ENCODE measurements around the gene SCNN1A. TPM values are rescaled to one million over a fixed set of nuclear protein-coding genes. Genes with fewer than 3 reads are reported as not detected.

Gene SCNN1A
- total and polyA plus RNA-seq, 2 of the 4 experiments (the other 2 are of a cell fraction), result 0.41 TPM; not detected in 1

DNA sequence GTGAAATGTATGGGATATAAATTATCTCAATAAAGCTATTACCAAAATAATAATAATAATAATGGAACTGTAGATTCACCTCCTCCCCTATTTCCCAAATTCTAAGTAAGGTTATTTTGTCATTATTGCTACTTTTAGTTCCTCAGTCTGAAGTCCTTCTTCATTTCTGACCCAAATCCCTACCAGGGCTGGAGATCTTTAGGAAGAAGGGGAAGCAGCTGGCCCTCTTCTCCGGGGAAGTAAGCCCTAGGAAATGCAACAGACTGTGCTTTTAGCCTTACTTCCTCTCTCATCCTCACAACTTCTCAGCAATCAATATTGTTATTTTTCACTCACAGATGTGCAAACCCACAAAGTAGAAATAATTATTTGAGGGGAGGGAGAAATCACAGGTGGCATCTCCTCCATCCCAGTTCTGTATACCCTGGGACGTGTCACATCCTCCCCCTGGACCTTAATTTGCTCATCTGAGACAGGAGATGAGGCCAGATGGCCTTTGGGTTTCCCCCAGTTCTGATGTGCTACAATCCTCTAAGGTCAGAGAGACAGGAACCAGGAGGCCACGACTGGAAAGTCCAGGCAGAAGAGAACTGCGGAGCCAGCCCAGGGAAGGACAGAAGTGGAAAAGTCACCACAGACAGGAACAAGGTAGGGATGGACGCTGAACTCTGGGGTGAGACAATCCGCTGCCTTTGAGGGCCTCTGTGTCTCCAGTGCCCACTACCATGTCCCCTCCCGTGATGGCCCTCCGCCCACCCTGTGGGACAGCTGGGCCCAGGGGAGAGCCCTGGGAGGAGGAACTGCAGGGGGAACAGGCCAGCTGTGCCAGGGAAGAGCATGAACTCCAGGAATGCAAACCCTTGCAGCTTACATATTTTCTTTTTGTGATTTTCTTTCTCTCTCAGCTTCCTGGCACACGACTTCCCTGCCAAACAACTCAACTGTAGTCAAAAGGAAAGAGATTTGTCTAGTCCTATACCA lies 22.9 kb downstream of the SCNN1A start:
- Histone ChIP-seq H3K23ac (ENCODE audit: low read depth, low read length) (no peak overlapping the region), H3K56ac (ENCODE audit: extremely low read depth, insufficient read depth, low read length) (no peak overlapping the region), H2BK20ac (ENCODE audit: low read depth, low read length) (no peak overlapping the region), H3K4me1 (ENCODE audit: control insufficient read depth, insufficient read depth, low read length) (peaks cover 6% of the 10 kb centered on the region), H3K27ac (ENCODE audit: insufficient read depth, low read length) (no peak overlapping the region), H3K27me3 (ENCODE audit: control insufficient read depth, insufficient read depth, low read length) (peaks cover 9% of the 10 kb centered on the region), H2BK120ac (ENCODE audit: low read depth, low read length) (no peak overlapping the region), H3K36me3 (ENCODE audit: control insufficient read depth, insufficient read depth, low read length) (no peaks in the 10 kb centered on the region), H2AK9ac (replicated peaks; ENCODE audit: low read depth, low read length, poor library complexity) (peak overlapping the region; percentile 45), H4K91ac (ENCODE audit: insufficient read depth, low read depth, low read length) (no peak overlapping the region), H3K18ac (ENCODE audit: low read depth, low read length) (no peak overlapping the region), H3K4ac (ENCODE audit: low read depth, low read length) (no peak overlapping the region), H3K4me2 (ENCODE audit: low read depth, low read length) (no peak overlapping the region), H4K20me1 (ENCODE audit: insufficient read depth, low read length) (no peaks in the 10 kb centered on the region), H3K4me3 (ENCODE audit: insufficient read depth, low read depth, low read length) (no peak overlapping the region), H3K14ac (replicated peaks; ENCODE audit: low read depth, low read length) (no peak overlapping the region), H3K9ac (ENCODE audit: low read depth, low read length) (no peak overlapping the region), H2AFZ (replicated peaks; ENCODE audit: low read length, poor library complexity) (peak overlapping the region; percentile 63), H3K9me1 (ENCODE audit: insufficient read depth, low read length) (no peaks in the 10 kb centered on the region), H4K8ac (ENCODE audit: low read depth in 2 of 2, low read length in 2 of 2) (peak overlapping the region in 1 of 2 experiments; percentile 52; a peak in 2 of 4 replicates), H4K5ac (ENCODE audit: low read depth, low read length) (no peak overlapping the region; the same call in 1 of the 2 replicates), H2BK5ac (ENCODE audit: low read depth, low read length, poor library complexity, severe bottlenecking) (no peak overlapping the region), H3K79me1 (ENCODE audit: low read depth in 1 of 2, low read length in 2 of 2) (no peaks in the 10 kb centered on the region), H2AK5ac (ENCODE audit: low read depth, low read length) (peak overlapping the region; percentile 13; the same call in 1 of the 2 replicates), H3K9me3 (ENCODE audit: control insufficient read depth, insufficient read depth, low read length) (no peaks in the 10 kb centered on the region), H2BK15ac (ENCODE audit: low read depth, low read length) (no peak overlapping the region)
- WGBS, 2 experiments (ENCODE audit: extremely low coverage in 2 of 2, insufficient read length in 1 of 2), result 86% methylated on average over 2 of the region's 9 CpGs; no CpG with 5 or more reads in 1 of the 2 experiments
- CTCF ChIA-PET, result interaction anchor here (1.1 kb wide), 1 partner anchor 11 kb away, joined by 4 read pairs; no protein-coding TSS in a partner anchor
- DNase-seq, result no peak
- dilution Hi-C loops (cut with HindIII; ENCODE audit: low sequenced_read_pairs, unreplicated experiment), result no loop called here
- in situ Hi-C loops (cut with MboI; ENCODE audit: low sequenced_read_pairs), result no loop called here
- POLR2A ChIA-PET (ENCODE audit: unreplicated experiment), result interaction anchor here (0.6 kb wide), 1 partner anchor 182 kb away, joined by 6 read pairs; no protein-coding TSS in a partner anchor
- peak; percentile 76 for ATAC-seq (ENCODE audit: low read depth)
- intact Hi-C loops (cut with micrococcal nuclease), result no loop called here
- BruUV-seq (replicated peaks), result no TSS peak
- TF ChIP-seq NFE2L2 (IDR thresholded peaks at IDR 0.05; ENCODE audit: low read depth, low read length) (no peak), MAZ (IDR thresholded peaks at IDR 0.05; ENCODE audit: borderline replicate concordance, low read depth, low read length) (no peak), RCOR1 (IDR thresholded peaks at IDR 0.05; ENCODE audit: insufficient replicate concordance, low read length) (no peak), POLR2A (IDR thresholded peaks at IDR 0.05; ENCODE audit: low read depth, low read length) (no peak)
- TF ChIP-seq, protein P1, sequence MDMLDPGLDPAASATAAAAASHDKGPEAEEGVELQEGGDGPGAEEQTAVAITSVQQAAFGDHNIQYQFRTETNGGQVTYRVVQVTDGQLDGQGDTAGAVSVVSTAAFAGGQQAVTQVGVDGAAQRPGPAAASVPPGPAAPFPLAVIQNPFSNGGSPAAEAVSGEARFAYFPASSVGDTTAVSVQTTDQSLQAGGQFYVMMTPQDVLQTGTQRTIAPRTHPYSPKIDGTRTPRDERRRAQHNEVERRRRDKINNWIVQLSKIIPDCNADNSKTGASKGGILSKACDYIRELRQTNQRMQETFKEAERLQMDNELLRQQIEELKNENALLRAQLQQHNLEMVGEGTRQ (IDR thresholded peaks at IDR 0.05; ENCODE audit: low read depth, low read length), result no peak
- TF ChIP-seq, protein P2, sequence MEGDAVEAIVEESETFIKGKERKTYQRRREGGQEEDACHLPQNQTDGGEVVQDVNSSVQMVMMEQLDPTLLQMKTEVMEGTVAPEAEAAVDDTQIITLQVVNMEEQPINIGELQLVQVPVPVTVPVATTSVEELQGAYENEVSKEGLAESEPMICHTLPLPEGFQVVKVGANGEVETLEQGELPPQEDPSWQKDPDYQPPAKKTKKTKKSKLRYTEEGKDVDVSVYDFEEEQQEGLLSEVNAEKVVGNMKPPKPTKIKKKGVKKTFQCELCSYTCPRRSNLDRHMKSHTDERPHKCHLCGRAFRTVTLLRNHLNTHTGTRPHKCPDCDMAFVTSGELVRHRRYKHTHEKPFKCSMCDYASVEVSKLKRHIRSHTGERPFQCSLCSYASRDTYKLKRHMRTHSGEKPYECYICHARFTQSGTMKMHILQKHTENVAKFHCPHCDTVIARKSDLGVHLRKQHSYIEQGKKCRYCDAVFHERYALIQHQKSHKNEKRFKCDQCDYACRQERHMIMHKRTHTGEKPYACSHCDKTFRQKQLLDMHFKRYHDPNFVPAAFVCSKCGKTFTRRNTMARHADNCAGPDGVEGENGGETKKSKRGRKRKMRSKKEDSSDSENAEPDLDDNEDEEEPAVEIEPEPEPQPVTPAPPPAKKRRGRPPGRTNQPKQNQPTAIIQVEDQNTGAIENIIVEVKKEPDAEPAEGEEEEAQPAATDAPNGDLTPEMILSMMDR (conservative IDR thresholded peaks at IDR 0.05; ENCODE audit: low read depth, low read length), result no peak

Data from IMR-90 (cell line).